NB4 (cell line): Measurements from ENCODE around the gene RRBP1.

Experiments used
- CTCF ChIP-seq: IDR thresholded peaks from one replicate; pipeline ENCODE4 v1.5.1; 2012; ENCODE audit warnings: low read depth, low read length
- MYC ChIP-seq: IDR thresholded peaks from 2 replicates; pipeline ENCODE4 v1.6.1; 2011; ENCODE audit warnings: low read depth, low read length
- POLR2A ChIP-seq: IDR thresholded peaks from 2 replicates; pipeline ENCODE4 v1.6.1; 2011; ENCODE audit warnings: mild to moderate bottlenecking; ENCODE audit not compliant: insufficient read length; ENCODE audit errors: extremely low read depth
- TF ChIP-seq, protein P1 (sequence below): IDR thresholded peaks from 2 replicates; pipeline ENCODE4 v1.6.1; 2011; ENCODE audit warnings: low read depth, low read length

DNA sequence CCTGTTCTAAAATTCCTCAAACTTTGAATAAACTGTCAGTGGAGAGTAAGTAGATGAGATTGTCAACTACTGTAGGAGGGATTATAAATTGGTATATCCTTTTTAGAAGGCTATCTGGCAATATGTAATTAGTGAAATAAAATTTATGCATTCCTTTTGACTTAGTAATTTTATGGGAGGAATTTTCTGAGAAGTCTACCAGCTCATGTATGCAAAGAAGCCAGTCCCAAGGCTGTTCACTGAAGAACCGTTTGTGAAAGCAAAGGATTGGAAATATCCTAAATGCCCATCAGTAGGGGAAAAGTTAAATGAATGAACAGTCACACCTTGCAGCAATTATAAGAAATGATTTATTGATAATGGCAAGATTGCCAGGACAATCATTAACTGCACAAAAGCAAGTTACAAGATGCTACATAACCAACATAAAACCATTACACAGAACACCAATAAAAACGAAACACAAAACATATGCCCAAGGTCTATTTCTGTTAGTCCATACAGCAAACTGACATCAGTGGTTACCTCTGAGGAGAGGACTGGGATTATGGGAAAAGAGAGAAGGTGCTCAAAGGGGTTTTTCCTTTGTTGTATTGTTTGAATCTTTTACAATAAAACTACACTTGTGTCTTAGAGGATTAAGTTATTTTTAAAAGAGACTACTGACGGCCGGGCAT lies 116.7 kb downstream of the RRBP1 start:
- TF ChIP-seq CTCF (no peak), POLR2A (no peak), MYC (no peak)
- TF ChIP-seq, protein P1, sequence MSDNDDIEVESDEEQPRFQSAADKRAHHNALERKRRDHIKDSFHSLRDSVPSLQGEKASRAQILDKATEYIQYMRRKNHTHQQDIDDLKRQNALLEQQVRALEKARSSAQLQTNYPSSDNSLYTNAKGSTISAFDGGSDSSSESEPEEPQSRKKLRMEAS: no peak
